Measurements from ENCODE around the gene ZBTB46.

ZBTB46 gene

DNA sequence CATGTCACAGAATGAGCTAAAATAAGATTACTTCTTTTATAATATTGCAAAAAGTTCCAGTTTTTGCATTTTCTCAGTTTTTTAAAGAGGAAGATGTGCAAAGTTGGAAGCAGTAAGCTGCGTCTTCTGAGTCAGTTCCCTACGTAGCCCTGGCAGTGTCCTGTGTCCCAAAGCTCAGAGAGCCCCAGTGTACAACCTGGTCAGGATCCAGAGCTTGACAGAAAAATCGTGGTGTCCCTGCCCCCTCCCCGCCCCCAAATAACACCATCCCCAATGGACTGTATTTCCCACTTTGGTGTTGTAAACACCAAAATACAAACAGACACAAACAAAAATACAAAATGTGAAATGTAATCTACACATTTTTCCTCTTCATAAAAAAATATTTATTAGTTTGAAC lies 86.9 kb downstream of the ZBTB46 start:
- no peak for DNase-seq

- DNase-seq: no peak
Observed at GRCh38 chr20:63743210-63743970, 87.7 kb downstream of the ZBTB46 start.

- no peak for DNase-seq
Observed at GRCh38 chr20:63742381-63743024, 88.6 kb downstream of the ZBTB46 start.

GRCh38 chr20:63741676-63742380 lies 89.2 kb downstream of the ZBTB46 start:
- DNase-seq: no peak

DNA sequence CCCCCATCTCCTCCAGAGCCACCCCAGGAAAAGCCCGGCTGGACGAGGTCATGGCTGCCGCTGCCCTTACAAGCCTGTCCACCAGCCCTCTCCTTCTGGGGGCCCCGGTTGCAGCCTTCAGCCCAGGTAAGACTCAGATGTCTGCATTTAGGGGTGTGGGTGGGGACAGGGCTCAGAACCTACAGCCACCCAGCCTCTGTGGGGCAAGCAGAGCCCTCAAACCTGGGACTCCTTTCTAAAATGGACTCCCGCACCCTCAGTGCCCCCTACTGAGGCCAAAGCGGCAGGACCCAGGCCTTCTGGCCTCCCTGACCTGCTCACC lies 89.7 kb downstream of the ZBTB46 start:
- DNase-seq: no peak

- DNase-seq: peak; percentile 92
Observed at GRCh38 chr20:63740627-63741353, 90.3 kb downstream of the ZBTB46 start.

DNA sequence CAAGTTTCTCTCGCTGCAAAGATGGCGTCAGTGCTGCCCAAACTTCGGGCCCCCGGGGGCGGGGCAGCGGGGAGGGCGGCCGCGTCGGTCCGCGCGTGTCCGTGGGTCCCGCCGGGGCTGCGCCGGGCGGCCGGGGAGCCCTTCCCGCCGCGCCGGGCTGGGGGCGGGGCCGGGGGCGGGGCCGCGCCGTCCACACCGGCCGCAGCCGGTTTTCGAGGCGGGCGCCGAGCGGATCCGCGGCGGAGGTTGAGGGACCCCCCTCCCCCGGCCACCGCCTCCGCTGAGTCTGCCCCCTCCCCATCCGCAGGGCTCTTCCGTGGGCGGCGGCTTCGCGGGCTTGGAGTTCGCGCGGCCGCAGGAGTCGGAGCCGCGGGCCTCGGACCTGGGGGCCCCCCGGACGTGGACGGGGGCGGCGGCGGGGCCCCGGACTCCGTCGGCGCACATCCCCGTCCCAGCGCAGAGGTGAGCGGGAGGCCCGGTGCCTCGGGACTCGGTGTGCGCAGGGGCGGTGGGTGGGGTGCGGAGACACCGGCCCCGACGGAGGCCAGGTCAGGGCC lies 90.9 kb downstream of the ZBTB46 start:
- DNase-seq: peak; percentile 28

DNA sequence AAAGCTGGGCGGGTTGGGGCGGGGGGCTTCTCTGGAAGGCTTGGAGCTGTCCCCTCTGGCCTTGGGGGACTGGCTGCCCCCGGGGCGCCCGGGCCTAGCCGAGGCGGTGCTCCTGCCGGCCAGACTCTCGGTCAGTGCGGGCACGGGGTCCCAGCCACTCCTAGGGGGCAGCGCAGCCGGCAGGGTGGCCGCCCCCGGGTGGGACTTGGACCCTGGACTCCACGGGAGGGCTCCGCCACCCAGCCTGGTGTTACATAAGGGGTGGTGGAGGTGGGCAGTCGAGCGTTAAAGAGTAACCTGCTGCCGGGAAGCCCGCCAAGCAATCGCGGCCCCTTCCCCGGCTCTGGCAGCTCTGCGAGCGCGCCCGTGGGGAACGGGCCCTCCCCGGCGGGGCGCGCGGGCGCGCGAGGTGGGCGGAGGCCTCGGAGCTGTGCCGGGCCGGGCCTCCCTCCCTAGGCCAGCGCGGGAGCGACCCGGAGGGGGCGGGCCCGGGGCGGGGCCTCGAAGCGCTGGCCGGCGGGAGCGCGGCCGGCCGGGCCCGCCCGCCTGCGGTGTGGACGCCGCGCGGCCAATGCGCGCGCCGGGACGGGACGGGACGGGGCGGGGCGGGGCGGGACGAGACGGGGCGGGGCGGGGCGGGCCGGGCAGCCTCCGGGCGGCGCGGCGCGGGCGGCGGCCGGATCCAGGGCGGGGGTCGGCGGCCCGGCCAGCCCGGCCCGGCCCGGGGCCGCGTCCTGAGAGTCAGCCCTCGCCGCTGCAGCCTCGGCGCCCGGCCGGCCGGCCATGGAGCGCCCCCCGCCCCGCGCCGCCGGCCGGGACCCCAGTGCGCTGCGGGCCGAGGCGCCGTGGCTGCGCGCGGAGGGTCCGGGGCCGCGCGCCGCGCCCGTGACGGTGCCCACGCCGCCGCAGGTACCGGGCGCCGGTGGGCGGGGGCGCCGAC lies 91.7 kb downstream of the ZBTB46 start, which contains the start of gene SLC2A4RG:
TSS of gene SLC2A4RG (plus strand) at position 647 of the 940 bp plus-strand sequence. CDS start at position 784, 137 bp downstream.
- peak; percentile 68 for DNase-seq

GRCh38 chr20:63738687-63739129 lies 92.4 kb downstream of the ZBTB46 start:
- no peak for DNase-seq

DNA sequence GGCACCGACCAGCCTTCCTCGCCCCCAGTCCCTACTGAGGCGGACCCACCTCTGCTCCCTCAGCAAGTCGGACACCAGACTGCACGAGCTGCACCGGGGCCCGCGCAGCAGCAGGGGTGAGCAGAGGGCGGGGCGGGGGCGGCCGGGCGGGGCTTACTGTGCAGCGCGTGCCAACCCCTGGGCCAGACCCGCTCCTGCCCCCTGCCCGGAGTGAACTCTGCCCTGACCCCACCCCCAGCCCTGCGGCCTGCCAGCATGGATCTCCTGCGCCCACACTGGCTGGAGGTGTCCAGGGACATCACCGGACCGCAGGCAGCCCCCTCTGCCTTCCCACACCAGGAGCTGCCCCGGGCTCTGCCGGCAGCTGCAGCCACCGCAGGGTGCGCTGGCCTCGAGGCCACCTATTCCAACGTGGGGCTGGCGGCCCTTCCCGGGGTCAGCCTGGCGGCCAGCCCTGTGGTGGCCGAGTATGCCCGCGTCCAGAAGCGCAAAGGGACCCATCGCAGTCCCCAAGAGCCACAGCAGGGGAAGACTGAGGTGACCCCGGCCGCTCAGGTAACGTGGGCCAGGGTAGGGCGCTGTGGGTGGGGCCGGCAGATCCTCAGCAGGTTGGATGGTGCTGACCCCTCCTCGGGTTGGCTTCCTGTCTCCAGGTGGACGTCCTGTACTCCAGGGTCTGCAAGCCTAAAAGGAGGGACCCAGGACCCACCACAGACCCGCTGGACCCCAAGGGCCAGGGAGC lies 92.9 kb downstream of the ZBTB46 start:
- DNase-seq: no peak

DNA sequence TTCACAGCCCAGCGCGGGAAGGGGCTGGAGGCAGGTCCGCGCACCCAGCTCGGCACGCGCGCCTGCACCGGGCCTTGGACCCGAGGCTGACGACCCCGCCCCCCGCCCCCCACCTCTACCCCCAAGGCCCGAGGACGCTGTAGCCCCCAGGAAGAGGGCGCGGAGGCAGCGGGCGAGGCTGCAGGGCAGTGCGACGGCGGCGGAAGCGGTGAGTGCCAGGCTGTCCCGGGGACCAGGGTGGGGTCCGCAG lies 93.4 kb downstream of the ZBTB46 start:
- no peak for DNase-seq

DNA sequence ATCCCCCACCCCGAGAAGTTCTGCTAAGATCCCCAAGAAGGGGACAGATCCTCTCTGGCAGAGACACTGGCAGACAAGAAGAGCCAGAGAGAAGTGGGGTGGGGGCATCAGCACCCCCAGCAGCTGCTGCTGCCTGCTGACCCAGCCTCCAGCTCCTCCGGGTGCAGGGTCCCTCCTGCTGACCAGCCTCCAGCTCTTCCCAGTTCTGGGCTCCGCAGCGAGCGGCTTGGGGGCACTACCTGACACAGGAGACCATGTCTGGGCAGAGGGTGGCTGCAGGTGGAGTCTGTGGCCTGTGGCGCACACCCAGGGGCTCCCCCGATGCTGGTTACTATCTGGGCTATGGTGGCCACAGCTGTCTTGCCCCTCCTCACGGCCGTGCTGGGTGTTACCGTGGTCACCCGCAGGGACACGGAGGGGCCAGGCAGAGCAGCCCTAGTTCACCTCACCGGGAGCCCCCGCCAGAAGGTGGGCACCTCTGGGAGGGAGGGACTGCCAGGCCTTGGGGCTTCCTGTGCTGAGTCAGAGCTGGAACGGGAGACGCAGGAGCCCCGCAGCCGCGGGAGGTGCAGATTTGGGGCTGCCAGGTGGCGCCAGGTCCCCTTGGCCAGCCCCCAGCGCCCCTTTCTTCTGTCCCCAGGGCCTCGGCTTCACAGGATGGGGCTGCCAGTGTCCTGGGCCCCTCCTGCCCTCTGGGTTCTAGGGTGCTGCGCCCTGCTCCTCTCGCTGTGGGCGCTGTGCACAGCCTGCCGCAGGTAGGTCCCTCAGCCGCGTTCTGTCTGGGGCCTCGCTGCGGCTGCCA lies 94.0 kb downstream of the ZBTB46 start:
- DNase-seq: no peak

- DNase-seq: no peak
Observed at GRCh38 chr20:63735859-63736718, 95.0 kb downstream of the ZBTB46 start, which contains the start of gene LIME1. Gene LIME1, plus strand, starts transcription at chr20:63736664. Its CDS starts 886 bp downstream, at chr20:63737550.

DNA sequence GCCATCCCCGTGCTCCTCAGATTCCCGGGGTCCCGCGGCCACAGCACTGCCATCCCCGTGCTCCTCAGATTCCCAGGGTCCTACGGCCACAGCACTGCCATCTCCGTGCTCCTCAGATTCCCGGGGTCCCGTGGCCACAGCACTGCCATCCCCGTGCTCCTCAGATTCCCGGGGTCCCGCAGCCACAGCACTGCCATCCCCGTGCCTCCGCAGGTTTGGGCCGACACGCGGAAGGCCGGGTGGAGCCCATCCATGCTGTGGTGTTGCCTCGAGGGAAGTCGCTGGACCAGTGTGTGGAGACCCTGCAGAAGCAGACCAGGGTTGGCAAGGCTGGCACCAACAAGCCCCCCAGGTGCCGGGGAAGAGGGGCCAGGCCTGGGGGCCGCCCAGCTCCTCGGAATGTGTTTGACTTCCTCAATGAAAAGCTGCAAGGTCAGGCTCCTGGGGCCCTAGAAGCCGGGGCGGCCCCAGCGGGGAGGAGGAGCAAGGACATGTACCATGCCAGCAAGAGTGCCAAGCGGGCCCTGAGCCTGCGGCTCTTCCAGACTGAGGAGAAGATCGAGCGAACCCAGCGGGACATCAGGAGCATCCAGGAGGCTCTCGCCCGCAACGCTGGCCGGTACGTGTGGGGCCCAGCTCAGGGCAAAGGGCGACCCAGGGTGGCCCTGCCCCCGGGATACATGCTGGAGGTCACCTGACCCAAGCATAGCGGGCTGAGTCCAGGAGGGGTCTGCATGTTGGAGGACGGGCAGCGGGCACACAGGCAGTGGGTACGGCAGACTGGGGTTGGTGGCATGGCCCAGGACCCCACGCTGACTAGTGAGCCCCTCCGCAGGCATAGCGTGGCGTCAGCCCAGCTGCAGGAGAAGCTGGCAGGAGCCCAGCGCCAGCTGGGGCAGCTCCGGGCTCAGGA lies 95.9 kb downstream of the ZBTB46 start:
- no peak for DNase-seq

DNA sequence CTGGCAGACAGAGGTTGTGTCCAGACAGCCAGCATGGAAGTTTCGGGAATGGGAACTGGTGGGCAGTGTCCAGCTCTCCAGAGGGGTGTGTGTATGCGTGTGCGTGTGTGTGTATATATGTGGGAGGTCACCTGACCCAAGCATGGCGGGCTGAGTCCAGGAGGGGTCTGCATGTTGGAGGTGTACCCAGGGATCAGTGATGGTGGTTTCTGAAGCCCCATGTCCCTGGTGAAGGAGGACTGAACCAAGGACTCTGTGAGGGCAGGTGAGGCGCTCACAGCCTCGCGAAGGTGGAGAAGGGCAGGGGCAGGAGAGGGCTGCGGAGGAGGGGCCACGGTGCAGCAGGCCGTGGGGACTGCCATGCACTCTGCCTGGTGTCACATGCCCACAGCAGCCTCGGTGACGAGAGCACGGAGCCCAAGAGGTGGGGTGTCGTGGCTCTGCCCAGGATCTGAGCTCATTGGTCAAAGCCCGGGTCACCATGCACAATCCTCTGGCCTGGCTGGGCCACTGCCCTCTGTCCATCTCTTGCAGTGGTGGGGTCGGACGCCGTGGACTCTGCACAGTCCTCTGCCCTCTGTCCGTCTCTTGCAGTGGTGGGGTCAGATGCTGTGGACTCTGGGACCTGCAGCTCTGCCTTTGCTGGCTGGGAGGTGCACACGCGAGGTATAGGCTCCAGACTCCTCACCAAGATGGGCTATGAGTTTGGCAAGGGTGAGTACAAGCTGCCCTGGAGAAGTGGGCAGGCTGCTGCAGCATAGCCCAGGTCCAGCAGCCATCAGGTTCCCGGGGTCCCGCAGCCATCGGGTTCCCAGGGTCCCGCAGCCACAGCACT lies 96.7 kb downstream of the ZBTB46 start:
- DNase-seq: no peak

- DNase-seq: no peak
Observed at GRCh38 chr20:63733579-63734081, 97.4 kb downstream of the ZBTB46 start.

GRCh38 chr20:63733117-63733516 lies 97.9 kb downstream of the ZBTB46 start:
- no peak for DNase-seq
